GM18873 (cell line): Measurements from ENCODE around the gene WDR45B.

ENCODE experiments used
- ATAC-seq: cut with Tn5 transposase; IDR thresholded peaks from one replicate; pipeline ENCODE4 v1.9.1; 2021; ENCODE audit warnings: mild to moderate bottlenecking, moderate library complexity, moderate number of reproducible peaks; ENCODE audit not compliant: unreplicated experiment, low FRiP score

Gene WDR45B

GRCh38 chr17:82602986-82603710 lies 45.1 kb downstream of the WDR45B start:
- ATAC-seq: no peak

- no peak for ATAC-seq
These were observed 45.8 kb downstream of the WDR45B start for GRCh38 chr17:82602487-82602886.

- ATAC-seq: no peak
These were observed 46.7 kb downstream of the WDR45B start for GRCh38 chr17:82601447-82602000.

GRCh38 chr17:82600731-82601446 lies 47.4 kb downstream of the WDR45B start:
- ATAC-seq: no peak

- ATAC-seq: no peak
These were observed 48.3 kb downstream of the WDR45B start for GRCh38 chr17:82599674-82600661.

GRCh38 chr17:82598256-82599119 lies 49.8 kb downstream of the WDR45B start:
- ATAC-seq: no peak

- no peak for ATAC-seq
These were observed 51.2 kb downstream of the WDR45B start for GRCh38 chr17:82596837-82597672.

- no peak for ATAC-seq
These were observed 51.9 kb downstream of the WDR45B start for GRCh38 chr17:82596296-82596695.

GRCh38 chr17:82595893-82596292 lies 52.4 kb downstream of the WDR45B start:
- no peak for ATAC-seq

- ATAC-seq: no peak
These were observed 53.7 kb downstream of the WDR45B start for GRCh38 chr17:82594571-82594970.

- ATAC-seq: no peak
These were observed 54.6 kb downstream of the WDR45B start for GRCh38 chr17:82593590-82594087.

GRCh38 chr17:82592767-82593589 lies 55.3 kb downstream of the WDR45B start:
- ATAC-seq: no peak

- ATAC-seq: no peak
These were observed 55.9 kb downstream of the WDR45B start for GRCh38 chr17:82592289-82592766.

GRCh38 chr17:82590881-82591539 lies 57.2 kb downstream of the WDR45B start:
- ATAC-seq: no peak

- ATAC-seq: no peak
These were observed 58.0 kb downstream of the WDR45B start for GRCh38 chr17:82590216-82590615.

- no peak for ATAC-seq
These were observed 58.4 kb downstream of the WDR45B start for GRCh38 chr17:82589851-82590180.
